Measurements from ENCODE around the gene AFAP1.
A peak's percentile ranks its signal among the peaks of the same experiment; 100 is the strongest.

The AFAP1 gene

DNA sequence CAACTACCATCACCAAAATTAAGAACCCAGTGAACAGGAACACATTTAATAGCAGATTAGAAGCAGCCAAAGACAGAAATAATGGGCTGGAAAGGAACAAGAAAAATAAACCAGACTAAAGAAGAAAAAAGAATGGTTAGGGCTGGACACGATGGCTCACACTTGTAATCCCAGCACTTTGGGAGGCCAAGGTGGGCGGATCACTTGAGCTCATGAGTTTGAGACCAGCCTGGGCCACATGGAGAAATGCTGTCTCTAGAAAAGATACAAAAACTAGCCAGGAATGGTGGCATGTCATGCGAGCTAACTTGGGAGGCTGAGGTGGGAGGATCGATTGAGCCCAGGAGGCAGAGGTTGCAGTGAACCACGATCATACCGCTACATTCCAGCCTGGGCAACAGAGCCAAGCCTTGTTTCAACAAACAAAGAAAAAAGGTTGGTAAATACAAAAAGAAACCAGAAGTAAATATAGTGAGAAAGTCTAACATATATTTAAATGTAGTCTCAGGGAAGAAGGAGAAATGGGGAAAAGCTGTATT, 102.0 kb downstream of the AFAP1 start:
- TF ChIP-seq CTCF (IDR thresholded peaks at IDR 0.05; ENCODE audit: low read length, missing control alignments): no peak
- no peak overlapping the region for H3K4me3 ChIP-seq (replicated peaks; ENCODE audit: low read depth, low read length)
- no peak for DNase-seq (ENCODE audit: low read depth)

GRCh38 chr4:7831858-7832730, 107.6 kb downstream of the AFAP1 start:
- H3K4me3 ChIP-seq (replicated peaks; ENCODE audit: low read depth, low read length): no peak overlapping the region
- DNase-seq (ENCODE audit: low read depth): no peak
- no peak for TF ChIP-seq CTCF (IDR thresholded peaks at IDR 0.05; ENCODE audit: low read length, missing control alignments)

- TF ChIP-seq CTCF (IDR thresholded peaks at IDR 0.05; ENCODE audit: low read length, missing control alignments): no peak
- no peak overlapping the region for H3K4me3 ChIP-seq (replicated peaks; ENCODE audit: low read depth, low read length)
- peak; percentile 78 for DNase-seq (ENCODE audit: low read depth)
Measured at GRCh38 chr4:7831330-7831729, 108.3 kb downstream of the AFAP1 start.

GRCh38 chr4:7830747-7831146, 108.9 kb downstream of the AFAP1 start:
- no peak for DNase-seq (ENCODE audit: low read depth)
- no peak for TF ChIP-seq CTCF (IDR thresholded peaks at IDR 0.05; ENCODE audit: low read length, missing control alignments)
- H3K4me3 ChIP-seq (replicated peaks; ENCODE audit: low read depth, low read length): no peak overlapping the region

DNA sequence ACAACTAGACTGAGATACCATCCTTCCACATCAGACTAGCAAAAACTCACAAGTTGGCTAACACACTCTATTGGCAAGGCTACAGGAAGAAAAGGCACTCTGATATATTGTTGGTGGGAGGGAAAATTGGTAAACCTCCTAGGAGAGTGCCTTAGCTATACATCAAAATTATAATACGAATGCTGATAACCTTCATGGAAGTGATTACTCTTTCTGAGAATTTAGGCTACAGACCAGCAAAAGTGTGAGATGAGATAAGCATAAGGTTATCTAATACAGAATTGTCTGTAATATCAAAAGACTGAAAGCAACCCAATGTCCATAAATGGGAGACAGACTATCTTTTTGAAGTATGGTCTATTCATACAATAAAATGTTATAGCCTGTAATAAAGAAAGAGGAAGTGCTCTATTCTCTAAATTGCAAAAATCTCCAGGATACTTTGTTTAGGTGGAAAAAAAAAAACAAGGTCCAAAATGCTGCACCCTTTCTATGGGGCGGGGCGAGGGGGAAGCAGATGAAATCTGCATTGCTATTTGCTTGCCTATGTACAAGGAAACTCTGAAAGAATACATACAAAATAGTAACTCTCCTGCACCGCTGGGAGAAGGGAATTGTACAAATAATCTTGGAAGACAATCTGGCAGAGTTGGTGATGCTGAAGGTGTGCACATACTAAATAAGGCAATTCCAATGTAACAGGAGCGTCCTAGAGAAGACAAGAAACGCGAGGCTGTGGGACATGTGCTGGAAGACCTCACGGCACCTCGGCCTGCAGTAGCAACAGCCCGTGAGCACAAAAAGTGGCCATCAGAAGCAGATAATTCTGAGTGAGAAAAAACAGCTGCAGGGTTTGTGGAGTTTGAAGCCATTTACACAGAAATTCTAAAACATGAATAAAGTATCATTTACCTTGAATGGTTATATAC, 109.7 kb downstream of the AFAP1 start:
- no peak for TF ChIP-seq CTCF (IDR thresholded peaks at IDR 0.05; ENCODE audit: low read length, missing control alignments)
- no peak overlapping the region for H3K4me3 ChIP-seq (replicated peaks; ENCODE audit: low read depth, low read length)
- DNase-seq (ENCODE audit: low read depth): no peak

DNA sequence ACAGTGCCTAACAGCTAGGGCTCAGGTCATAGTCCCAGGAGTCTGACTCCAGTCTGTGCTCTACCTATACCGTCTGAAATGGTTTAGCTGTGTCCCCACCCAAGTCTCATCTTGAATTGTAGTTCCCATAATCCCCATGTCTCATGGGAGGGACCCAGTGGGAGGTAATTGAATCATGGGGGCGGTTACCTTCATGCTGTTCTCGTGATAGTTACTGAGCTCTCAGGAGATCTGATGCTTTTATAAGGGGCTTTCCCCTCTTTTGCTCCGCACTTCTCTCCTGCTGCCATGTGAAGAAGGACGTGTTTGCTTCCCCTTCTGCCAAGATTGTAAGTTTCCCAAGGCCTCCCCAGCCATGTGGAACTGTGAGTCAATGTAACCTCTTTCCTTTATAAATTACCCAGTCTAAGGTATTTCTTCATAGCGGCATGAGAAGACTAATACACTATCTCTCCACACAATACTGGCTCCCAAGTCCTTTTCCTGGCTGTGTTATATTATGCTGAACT, 110.8 kb downstream of the AFAP1 start:
- TF ChIP-seq CTCF (IDR thresholded peaks at IDR 0.05; ENCODE audit: low read length, missing control alignments): no peak
- peak; percentile 79 for DNase-seq (ENCODE audit: low read depth)
- no peak overlapping the region for H3K4me3 ChIP-seq (replicated peaks; ENCODE audit: low read depth, low read length)

Data from fibroblast of pulmonary artery (primary cell).